Suprapubic skin (tissue), 4 donors: ENCODE data around the gene UCHL1. TPM values are rescaled to one million over a fixed set of nuclear protein-coding genes. Genes with fewer than 3 reads are reported as not detected.

ENCODE experiments used
- DNase-seq, 2 donors: peaks; one replicate each; pipeline ENCODE4 v3.0.0-alpha.2; 2019; ENCODE audit warnings: low spot score in 2 of 2
- H3K27ac ChIP-seq: fragments of 200-600 bp; sonication (generic); one replicate; pipeline ENCODE4 v1.5.1; 2019
- H3K27me3 ChIP-seq: fragments of 200-600 bp; sonication (generic); one replicate; pipeline ENCODE4 v1.5.1; 2019
- H3K36me3 ChIP-seq: fragments of 200-600 bp; sonication (generic); one replicate; pipeline ENCODE4 v1.5.1; 2019
- H3K4me1 ChIP-seq: fragments of 200-600 bp; sonication (generic); one replicate; pipeline ENCODE4 v1.5.1; 2019
- H3K4me3 ChIP-seq: fragments of 200-600 bp; sonication (generic); one replicate; pipeline ENCODE4 v1.5.1; 2019; ENCODE audit warnings: mild to moderate bottlenecking
- H3K9me3 ChIP-seq: fragments of 200-600 bp; sonication (generic); one replicate; pipeline ENCODE4 v1.5.1; 2019
- CTCF ChIP-seq, 2 donors: fragments of 200-600 bp in 1 of 2; fragments of 450-650 bp in 1 of 2; sonication (generic) in 1 of 2; IDR thresholded peaks; one replicate each; pipeline ENCODE4 v1.5.1; 2016 to 2019; ENCODE audit warnings: antibody characterized with exemption in 2 of 2, mild to moderate bottlenecking in 1 of 2, moderate library complexity in 1 of 2
- EP300 ChIP-seq: sonication (generic); formaldehyde crosslinking; IDR thresholded peaks from one replicate; pipeline ENCODE4 v1.6.1; 2017; ENCODE audit warnings: antibody characterized with exemption
- POLR2A ChIP-seq, 2 donors: fragments of 450-650 bp; IDR thresholded peaks; one replicate each; pipeline ENCODE4 v1.6.1; 2017; ENCODE audit warnings: antibody characterized with exemption in 2 of 2, mild to moderate bottlenecking in 2 of 2, moderate library complexity in 2 of 2
- POLR2AphosphoS5 ChIP-seq, 3 donors: sonication (generic); formaldehyde crosslinking; IDR thresholded peaks; one replicate each; pipeline ENCODE4 v1.6.1; 2017; ENCODE audit warnings: antibody characterized with exemption in 3 of 3
- WGBS: methylation state at CpG from one replicate; pipeline ENCODE4 v1.1.5; 2018; 5-methylcytosine and 5-hydroxymethylcytosine counted together
- total RNA-seq, 4 donors: library from RNA; depleted of rRNA; stranded (reverse); fragments of >200 nt; gene quantifications; one replicate each; pipeline ENCODE4 v1.1.0, GENCODE V29; 2016

Gene UCHL1
- total RNA-seq, 4 donors from 2014 or later, result 2.1 to 13.8 (median 4.8) TPM

GRCh38 chr4:41257257-41257901, 651 bp downstream of the UCHL1 start:
- Histone ChIP-seq H3K4me3 (peak overlapping the region; percentile 59), H3K27me3 (peaks cover 17% of the 10 kb centered on the region), H3K27ac (no peak overlapping the region), H3K36me3 (no peaks in the 10 kb centered on the region), H3K9me3 (no peaks in the 10 kb centered on the region), H3K4me1 (peaks cover 17% of the 10 kb centered on the region)
- WGBS, result 0% methylated on average over 3 of the region's 69 CpGs
- TF ChIP-seq POLR2AphosphoS5 (IDR thresholded peaks at IDR 0.05) (no peak), CTCF (IDR thresholded peaks at IDR 0.05) (no peak), EP300 (no peak), POLR2A (IDR thresholded peaks at IDR 0.05) (no peak)
- DNase-seq, result peak in 1 of 2 donors; percentile 68

GRCh38 chr4:41257906-41258305, 1.2 kb downstream of the UCHL1 start:
- Histone ChIP-seq H3K4me1 (peaks cover 17% of the 10 kb centered on the region), H3K27ac (no peak overlapping the region), H3K9me3 (no peaks in the 10 kb centered on the region), H3K4me3 (peak overlapping the region; percentile 59), H3K36me3 (no peaks in the 10 kb centered on the region), H3K27me3 (peaks cover 17% of the 10 kb centered on the region)
- TF ChIP-seq POLR2AphosphoS5 (IDR thresholded peaks at IDR 0.05) (no peak), POLR2A (IDR thresholded peaks at IDR 0.05) (no peak), EP300 (no peak), CTCF (IDR thresholded peaks at IDR 0.05) (no peak)
- WGBS, result 46% methylated on average over 11 of the region's 11 CpGs
- DNase-seq, result no peak

- Histone ChIP-seq H3K36me3 (no peaks in the 10 kb centered on the region), H3K9me3 (no peaks in the 10 kb centered on the region), H3K27ac (no peak overlapping the region), H3K4me3 (no peak overlapping the region), H3K4me1 (peaks cover 17% of the 10 kb centered on the region), H3K27me3 (peaks cover 17% of the 10 kb centered on the region)
- WGBS, result 69% methylated on average over 5 of the region's 5 CpGs
- no peak for DNase-seq
- no peak for TF ChIP-seq POLR2A (IDR thresholded peaks at IDR 0.05)
- TF ChIP-seq CTCF (IDR thresholded peaks at IDR 0.05), result no peak
- no peak for TF ChIP-seq POLR2AphosphoS5 (IDR thresholded peaks at IDR 0.05)
- no peak for TF ChIP-seq EP300
Observed at GRCh38 chr4:41258783-41259182, 2.1 kb downstream of the UCHL1 start.

DNA sequence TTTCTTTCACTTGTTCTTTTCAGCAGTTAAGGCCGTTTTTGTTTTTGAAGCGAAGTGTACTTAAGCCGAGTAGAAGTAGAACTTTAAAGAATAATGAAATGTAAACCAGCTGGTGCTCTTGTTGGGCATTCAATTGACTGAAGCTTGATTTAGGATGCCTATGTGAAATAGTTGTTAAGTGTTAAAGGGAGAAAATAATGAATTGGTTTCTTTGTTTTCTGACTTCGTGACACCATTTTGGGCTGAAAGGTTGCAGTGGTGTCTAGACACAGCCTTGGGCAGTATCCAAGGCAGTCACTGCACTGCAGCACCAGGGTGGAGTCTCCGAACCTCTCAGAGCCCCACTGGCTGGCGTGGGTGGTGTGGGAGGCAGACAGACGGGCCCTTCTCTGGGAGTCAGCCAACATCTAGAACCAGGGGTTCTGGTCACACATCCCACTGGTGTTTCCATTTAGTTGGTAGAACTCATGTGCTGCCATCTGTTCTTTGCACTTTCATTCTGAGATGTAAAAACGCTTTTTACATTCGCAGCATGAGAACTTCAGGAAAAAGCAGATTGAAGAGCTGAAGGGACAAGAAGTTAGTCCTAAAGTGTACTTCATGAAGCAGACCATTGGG, 3.5 kb downstream of the UCHL1 start:
- Histone ChIP-seq H3K27me3 (peaks cover 17% of the 10 kb centered on the region), H3K4me1 (peaks cover 17% of the 10 kb centered on the region), H3K4me3 (no peak overlapping the region), H3K36me3 (no peaks in the 10 kb centered on the region), H3K27ac (no peak overlapping the region), H3K9me3 (no peaks in the 10 kb centered on the region)
- WGBS, result 92% methylated on average over 9 of the region's 9 CpGs
- DNase-seq, result no peak
- TF ChIP-seq EP300 (no peak), POLR2AphosphoS5 (IDR thresholded peaks at IDR 0.05) (no peak), POLR2A (IDR thresholded peaks at IDR 0.05) (no peak), CTCF (IDR thresholded peaks at IDR 0.05) (no peak)

- no peak for DNase-seq
- WGBS, result 91% methylated on average over 6 of the region's 6 CpGs
- Histone ChIP-seq H3K36me3 (no peaks in the 10 kb centered on the region), H3K9me3 (no peaks in the 10 kb centered on the region), H3K4me3 (no peak overlapping the region), H3K4me1 (peaks cover 9% of the 10 kb centered on the region), H3K27me3 (peaks cover 11% of the 10 kb centered on the region), H3K27ac (no peak overlapping the region)
- TF ChIP-seq CTCF (IDR thresholded peaks at IDR 0.05) (no peak), POLR2AphosphoS5 (IDR thresholded peaks at IDR 0.05) (no peak), POLR2A (IDR thresholded peaks at IDR 0.05) (no peak), EP300 (no peak)
Observed at GRCh38 chr4:41262198-41262597, 5.5 kb downstream of the UCHL1 start.
